Medulla oblongata (tissue), 1 donor: ENCODE data around the gene GHSR.

Experiments
- DNase-seq: peaks from one replicate; pipeline ENCODE4 v3.0.0-alpha.2; 2015; ENCODE audit errors: extremely low spot score

Gene GHSR

GRCh38 chr3:172437713-172438112 lies 10.5 kb downstream of the GHSR start:
- DNase-seq: no peak

GRCh38 chr3:172415323-172415722 lies 32.9 kb downstream of the GHSR start:
- no peak for DNase-seq

- no peak for DNase-seq
Measured at GRCh38 chr3:172411478-172411947, 36.7 kb downstream of the GHSR start.

GRCh38 chr3:172410702-172411477 lies 37.4 kb downstream of the GHSR start:
- no peak for DNase-seq

GRCh38 chr3:172407872-172408271 lies 40.4 kb downstream of the GHSR start:
- DNase-seq: no peak

GRCh38 chr3:172405914-172406313 lies 42.3 kb downstream of the GHSR start:
- no peak for DNase-seq

GRCh38 chr3:172404237-172404962 lies 43.9 kb downstream of the GHSR start:
- no peak for DNase-seq

- DNase-seq: no peak
Measured at GRCh38 chr3:172402892-172403643, 45.2 kb downstream of the GHSR start.

GRCh38 chr3:172402090-172402489 lies 46.2 kb downstream of the GHSR start:
- DNase-seq: no peak

- no peak for DNase-seq
Measured at GRCh38 chr3:172398484-172398883, 49.8 kb downstream of the GHSR start.

- no peak for DNase-seq
Measured at GRCh38 chr3:172397716-172398405, 50.4 kb downstream of the GHSR start.

- no peak for DNase-seq
Measured at GRCh38 chr3:172396400-172396799, 51.9 kb downstream of the GHSR start.

- DNase-seq: no peak
Measured at GRCh38 chr3:172394692-172395091, 53.6 kb downstream of the GHSR start.
